SK-N-MC (cell line): ENCODE data around the gene TMIGD3.

Source experiments
- EZH2 ChIP-seq: fragments of 200-600 bp; sonication (generic); IDR thresholded peaks from one replicate; pipeline ENCODE4 v1.6.1; 2017; ENCODE audit warnings: antibody characterized with exemption
- POLR2AphosphoS5 ChIP-seq: IDR thresholded peaks from 2 replicates; pipeline ENCODE4 v1.6.1; 2012; ENCODE audit warnings: mild to moderate bottlenecking, low read depth, low read length, borderline replicate concordance

DNA sequence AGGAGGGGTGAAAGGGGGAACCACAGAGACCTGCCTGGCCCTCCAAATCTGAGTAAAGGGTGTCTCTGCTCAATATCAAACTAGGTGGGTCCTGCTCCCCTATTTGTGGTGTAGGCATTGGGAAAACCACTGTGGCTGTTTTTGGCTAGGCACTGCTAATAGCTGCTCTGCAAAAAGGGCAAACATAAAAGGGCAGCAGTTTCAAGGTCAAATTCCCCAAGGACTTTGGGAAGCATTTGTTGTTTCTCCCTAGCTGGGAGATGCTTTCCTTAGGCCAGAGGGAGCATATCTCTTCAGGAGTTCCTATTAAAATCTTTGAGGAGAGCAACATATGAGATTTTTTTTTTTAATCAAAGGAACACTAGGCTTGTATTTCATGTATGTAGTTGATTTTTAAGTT is 27.2 kb downstream of the TMIGD3 start:
- TF ChIP-seq POLR2AphosphoS5 (no peak), EZH2 (no peak)
